Mononuclear cell (primary cell): ENCODE results near the gene IL21R. TPM values are rescaled to one million over a fixed set of nuclear protein-coding genes. Genes with fewer than 3 reads are reported as not detected.
A peak's percentile ranks its signal among the peaks of the same experiment; 100 is the strongest.

Experiments used
- H3K27me3 ChIP-seq: 2 replicates; pipeline ENCODE4 v1.6.0; 2011; ENCODE audit warnings: low read length, control low read depth; ENCODE audit not compliant: insufficient read depth
- H3K4me1 ChIP-seq: 2 replicates; pipeline ENCODE4 v1.5.1; 2011; ENCODE audit warnings: mild to moderate bottlenecking, low read length, control low read depth; ENCODE audit not compliant: insufficient read depth
- H3K4me3 ChIP-seq: 2 replicates; pipeline ENCODE4 v1.5.1; 2011; ENCODE audit warnings: mild to moderate bottlenecking, low read length, moderate library complexity
- H3K9me3 ChIP-seq: 2 replicates; pipeline ENCODE4 v1.5.1; 2011; ENCODE audit warnings: low read depth, mild to moderate bottlenecking, control low read depth, low read length
- total RNA-seq: library from RNA; depleted of rRNA; stranded (reverse); fragments of >200 nt; gene quantifications from one replicate; pipeline ENCODE4 v1.2.3, GENCODE V29; 2012

The IL21R gene
- total RNA-seq = 21.1 TPM

GRCh38 chr16:27401768-27402568, at the start of gene IL21R:
TSS of gene IL21R (plus strand) at chr16:27402174. CDS start at chr16:27430072, 27,898 bp downstream.
- Histone ChIP-seq H3K4me3 (peak within 1 kb of the TSS; percentile 51), H3K27me3 (no peaks in the 10 kb centered on the region), H3K9me3 (no peaks in the 10 kb centered on the region), H3K4me1 (peaks cover 81% of the 10 kb centered on the region)

GRCh38 chr16:27353853-27354252, 48.1 kb upstream of the IL21R start:
- Histone ChIP-seq H3K4me3 (no peak overlapping the region), H3K9me3 (no peaks in the 10 kb centered on the region), H3K27me3 (no peaks in the 10 kb centered on the region), H3K4me1 (no peaks in the 10 kb centered on the region)

DNA sequence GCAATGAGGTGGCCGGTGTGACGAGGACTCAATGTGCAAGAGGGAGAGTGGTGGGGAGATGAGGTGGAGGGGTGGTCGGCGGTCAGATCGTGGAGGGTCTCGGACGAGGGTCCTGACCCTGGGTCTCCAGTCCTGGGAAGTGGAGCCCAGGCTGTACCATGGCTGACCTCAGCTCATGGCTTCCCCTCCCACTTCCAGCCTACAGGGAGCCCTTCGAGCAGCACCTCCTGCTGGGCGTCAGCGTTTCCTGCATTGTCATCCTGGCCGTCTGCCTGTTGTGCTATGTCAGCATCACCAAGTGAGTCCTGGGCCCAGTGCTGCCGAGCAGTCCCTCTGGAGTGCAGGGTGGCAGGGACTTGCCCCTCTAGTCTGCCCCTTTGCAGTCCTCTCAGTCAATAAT, 46.4 kb upstream of the IL21R start:
- no peaks in the 10 kb centered on the region for H3K4me1 ChIP-seq
- no peaks in the 10 kb centered on the region for H3K27me3 ChIP-seq
- H3K4me3 ChIP-seq = no peak overlapping the region
- H3K9me3 ChIP-seq = no peaks in the 10 kb centered on the region

DNA sequence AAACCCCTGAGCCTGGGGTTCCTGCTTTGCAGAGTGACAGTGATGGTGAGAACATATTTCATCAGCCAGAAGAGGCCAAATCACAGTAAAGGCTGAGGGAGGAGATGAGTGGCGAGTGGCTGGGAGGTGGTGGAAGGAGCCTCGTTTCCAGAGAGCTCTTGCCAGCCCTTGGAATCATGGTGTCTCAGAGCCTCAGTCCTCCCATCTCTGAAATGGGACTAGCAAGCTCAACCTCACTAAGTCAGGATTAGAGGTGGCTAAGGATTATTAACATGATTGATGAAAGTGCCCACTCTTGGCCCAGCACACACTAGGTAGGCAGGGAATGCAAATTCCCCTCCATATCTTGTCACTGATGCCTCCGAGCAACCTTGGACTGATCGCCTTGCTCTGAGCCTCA, 45.2 kb upstream of the IL21R start:
- Histone ChIP-seq H3K27me3 (no peaks in the 10 kb centered on the region), H3K9me3 (no peaks in the 10 kb centered on the region), H3K4me3 (no peak overlapping the region), H3K4me1 (no peaks in the 10 kb centered on the region)

DNA sequence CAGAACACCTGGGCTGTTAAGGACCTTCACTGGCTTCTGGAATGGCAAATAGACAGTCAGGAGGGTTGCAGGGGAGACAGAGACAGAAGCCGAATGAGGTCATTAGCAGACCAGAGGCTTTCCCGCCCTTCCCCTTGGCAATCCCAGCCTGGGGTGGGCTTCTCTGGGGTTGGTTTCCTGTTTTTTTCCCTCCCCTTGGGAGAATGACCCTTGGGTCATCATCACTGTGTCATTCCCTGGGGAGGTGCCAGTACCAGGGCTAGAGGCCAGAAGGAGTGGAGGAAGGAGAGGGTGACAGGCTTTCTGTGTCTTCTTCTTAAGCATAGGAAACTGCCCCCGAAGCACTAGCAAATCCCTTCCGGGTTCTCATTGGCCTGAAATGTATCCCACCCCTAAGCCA, 42.9 kb upstream of the IL21R start:
- Histone ChIP-seq H3K27me3 (no peaks in the 10 kb centered on the region), H3K9me3 (no peaks in the 10 kb centered on the region), H3K4me1 (peaks cover 3% of the 10 kb centered on the region), H3K4me3 (no peak overlapping the region)

DNA sequence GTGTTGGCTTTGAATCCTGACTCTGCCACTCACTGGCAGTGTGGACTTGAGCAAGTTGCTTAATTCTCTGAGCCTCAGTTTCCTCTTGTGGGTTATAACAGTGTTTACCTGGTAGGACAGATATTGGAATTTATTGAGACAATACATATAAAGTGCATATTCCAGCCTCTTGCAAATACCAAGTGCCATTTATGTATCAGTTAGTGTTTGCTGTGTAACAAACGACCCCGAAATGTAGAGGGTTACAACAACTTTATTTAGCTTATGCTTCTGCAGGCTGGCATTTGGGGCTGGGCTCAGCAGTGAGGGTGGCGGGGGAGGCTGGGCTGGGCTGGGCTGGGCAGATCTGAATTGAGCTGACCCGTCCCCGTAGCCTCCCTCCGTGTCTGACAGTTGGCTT, 42.4 kb upstream of the IL21R start:
- Histone ChIP-seq H3K27me3 (no peaks in the 10 kb centered on the region), H3K4me1 (peaks cover 7% of the 10 kb centered on the region), H3K9me3 (no peaks in the 10 kb centered on the region), H3K4me3 (no peak overlapping the region)

DNA sequence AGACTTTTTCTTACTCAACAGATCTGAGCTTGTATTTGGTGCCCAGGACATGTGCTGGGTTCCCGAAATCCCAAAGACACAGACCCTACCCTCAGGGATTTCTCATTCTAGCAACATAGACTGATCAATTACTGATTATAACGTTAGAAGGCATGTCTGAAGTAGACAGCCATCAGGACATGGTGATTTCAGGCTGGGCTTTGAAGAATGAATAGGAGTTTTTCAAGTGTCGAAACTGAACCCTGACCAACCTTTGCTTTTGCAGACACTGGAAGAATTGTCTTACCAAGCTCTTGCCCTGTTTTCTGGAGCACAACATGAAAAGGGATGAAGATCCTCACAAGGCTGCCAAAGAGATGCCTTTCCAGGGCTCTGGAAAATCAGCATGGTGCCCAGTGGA, 40.0 kb upstream of the IL21R start:
- Histone ChIP-seq H3K27me3 (no peaks in the 10 kb centered on the region), H3K4me1 (peaks cover 12% of the 10 kb centered on the region), H3K4me3 (no peak overlapping the region), H3K9me3 (no peaks in the 10 kb centered on the region)

GRCh38 chr16:27362570-27363245, 39.3 kb upstream of the IL21R start:
- Histone ChIP-seq H3K4me1 (peaks cover 19% of the 10 kb centered on the region), H3K4me3 (no peak overlapping the region), H3K27me3 (no peaks in the 10 kb centered on the region), H3K9me3 (no peaks in the 10 kb centered on the region)

GRCh38 chr16:27363246-27363632, 38.7 kb upstream of the IL21R start:
- H3K27me3 ChIP-seq = no peaks in the 10 kb centered on the region
- no peaks in the 10 kb centered on the region for H3K9me3 ChIP-seq
- H3K4me3 ChIP-seq = no peak overlapping the region
- peaks cover 24% of the 10 kb centered on the region for H3K4me1 ChIP-seq

DNA sequence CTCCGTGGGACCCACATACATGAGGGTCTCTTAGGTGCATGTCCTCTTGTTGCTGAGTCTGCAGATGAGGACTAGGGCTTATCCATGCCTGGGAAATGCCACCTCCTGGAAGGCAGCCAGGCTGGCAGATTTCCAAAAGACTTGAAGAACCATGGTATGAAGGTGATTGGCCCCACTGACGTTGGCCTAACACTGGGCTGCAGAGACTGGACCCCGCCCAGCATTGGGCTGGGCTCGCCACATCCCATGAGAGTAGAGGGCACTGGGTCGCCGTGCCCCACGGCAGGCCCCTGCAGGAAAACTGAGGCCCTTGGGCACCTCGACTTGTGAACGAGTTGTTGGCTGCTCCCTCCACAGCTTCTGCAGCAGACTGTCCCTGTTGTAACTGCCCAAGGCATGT, 38.2 kb upstream of the IL21R start:
- no peaks in the 10 kb centered on the region for H3K9me3 ChIP-seq
- no peaks in the 10 kb centered on the region for H3K27me3 ChIP-seq
- no peak overlapping the region for H3K4me3 ChIP-seq
- peaks cover 30% of the 10 kb centered on the region for H3K4me1 ChIP-seq

DNA sequence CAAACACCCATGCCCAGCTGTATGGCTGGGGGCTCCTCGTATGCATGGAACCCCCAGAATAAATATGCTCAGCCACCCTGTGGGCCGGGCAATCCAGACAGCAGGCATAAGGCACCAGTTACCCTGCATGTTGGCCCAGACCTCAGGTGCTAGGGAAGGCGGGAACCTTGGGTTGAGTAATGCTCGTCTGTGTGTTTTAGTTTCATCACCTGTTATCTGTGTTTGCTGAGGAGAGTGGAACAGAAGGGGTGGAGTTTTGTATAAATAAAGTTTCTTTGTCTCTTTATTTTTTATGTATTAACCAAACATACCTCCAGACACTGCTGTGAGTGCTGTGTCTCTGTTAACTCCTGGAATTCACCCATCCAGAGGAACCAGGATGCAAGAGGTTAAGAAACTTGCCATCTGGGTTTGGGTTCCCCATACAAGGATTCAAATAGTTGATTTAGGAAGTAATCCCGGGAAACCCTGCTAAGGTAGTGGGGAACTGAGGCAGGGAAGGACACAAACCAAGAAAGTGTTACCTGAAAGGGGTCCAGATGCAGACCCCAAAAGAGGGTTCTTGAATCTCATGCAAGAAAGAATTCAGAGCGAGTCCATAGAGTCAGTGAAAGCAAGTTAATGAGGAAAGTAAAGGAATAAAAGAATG, 37.4 kb upstream of the IL21R start:
- Histone ChIP-seq H3K9me3 (no peaks in the 10 kb centered on the region), H3K27me3 (no peaks in the 10 kb centered on the region), H3K4me3 (no peak overlapping the region), H3K4me1 (peaks cover 33% of the 10 kb centered on the region)

DNA sequence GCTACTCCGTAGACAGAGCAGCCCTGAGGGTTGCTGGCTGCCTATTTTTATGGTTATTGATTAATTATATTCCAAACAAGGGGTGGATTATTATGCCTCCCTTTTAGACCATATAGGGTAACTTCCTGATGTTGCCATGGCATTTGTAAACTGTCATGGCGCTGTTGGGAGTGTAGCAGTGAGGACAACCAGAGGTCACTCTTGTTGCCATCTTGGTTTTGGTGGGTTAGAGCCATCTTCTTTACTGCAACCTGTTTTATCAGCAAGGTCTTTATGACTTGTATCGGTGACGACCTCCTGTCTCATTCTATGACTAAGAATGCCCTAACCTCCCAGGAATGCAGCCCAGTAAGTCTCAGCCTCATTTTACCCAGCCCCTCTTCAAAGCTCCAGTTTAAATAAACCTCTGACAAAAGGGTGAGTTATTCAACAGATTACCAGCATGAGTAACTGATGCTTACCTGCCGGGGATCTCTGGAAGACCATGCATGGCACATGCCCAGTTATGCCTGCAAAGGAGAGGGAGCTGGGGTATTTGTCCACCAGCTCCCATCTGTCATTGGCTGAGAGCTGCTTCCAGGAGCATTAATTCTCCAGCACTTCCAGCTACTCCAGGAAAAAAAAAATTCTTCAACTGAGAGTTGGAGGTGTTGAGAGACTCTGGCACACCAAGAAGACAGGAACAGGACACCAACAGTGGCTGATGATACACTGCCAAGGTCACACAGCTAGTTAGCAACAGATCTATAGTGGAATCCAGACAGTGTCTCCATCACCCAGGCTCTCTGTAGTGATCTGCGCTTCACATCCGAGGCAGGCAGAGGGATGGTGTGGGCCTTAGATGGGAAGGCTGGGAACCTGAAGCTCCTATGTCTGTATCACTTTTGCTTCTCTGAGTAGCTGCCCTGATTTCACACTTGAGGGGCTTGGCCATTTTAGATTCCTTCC, 36.6 kb upstream of the IL21R start:
- no peak overlapping the region for H3K4me3 ChIP-seq
- H3K9me3 ChIP-seq = no peaks in the 10 kb centered on the region
- H3K4me1 ChIP-seq = peaks cover 33% of the 10 kb centered on the region
- no peaks in the 10 kb centered on the region for H3K27me3 ChIP-seq

DNA sequence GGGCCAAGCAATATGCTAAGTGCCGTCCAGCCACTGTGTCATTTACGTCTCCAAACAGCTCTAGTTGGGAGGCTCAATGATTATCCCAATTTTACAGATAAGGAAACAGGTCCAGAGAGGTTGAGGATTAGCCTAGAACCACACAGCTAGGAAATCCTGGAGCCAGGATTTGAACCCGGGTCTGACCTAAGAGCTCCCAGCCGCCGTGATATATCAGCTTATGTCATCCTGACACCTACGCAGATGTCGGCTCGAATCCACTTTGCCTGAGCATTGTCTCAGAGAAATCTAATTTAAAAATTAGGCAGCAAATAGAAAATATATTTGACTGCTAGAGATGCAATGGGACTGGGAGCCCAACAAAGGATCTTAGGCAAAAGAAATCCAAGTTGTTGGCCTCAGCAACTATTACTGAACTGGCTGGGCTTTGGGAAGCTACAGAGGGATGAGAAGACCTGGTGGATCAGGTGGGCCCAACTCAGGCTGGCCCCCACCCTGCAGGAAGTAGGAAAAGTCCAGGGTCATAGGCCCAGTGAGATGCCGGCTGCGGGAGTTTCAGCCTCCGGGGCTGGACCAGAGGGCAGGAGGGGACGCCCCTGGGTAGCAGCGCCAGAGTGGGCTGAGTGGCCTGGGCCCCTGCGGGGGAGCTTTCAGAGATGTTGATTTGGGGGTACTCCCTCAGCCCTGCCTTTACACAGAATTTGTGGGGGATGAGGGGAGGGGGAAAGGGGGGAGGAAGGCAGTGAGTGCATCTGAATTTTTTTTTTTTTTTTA, 35.1 kb upstream of the IL21R start:
- peaks cover 36% of the 10 kb centered on the region for H3K4me1 ChIP-seq
- H3K4me3 ChIP-seq = no peak overlapping the region
- no peaks in the 10 kb centered on the region for H3K9me3 ChIP-seq
- H3K27me3 ChIP-seq = no peaks in the 10 kb centered on the region
